Prostate gland (tissue), 2 donors: ENCODE data around the gene XAB2.

Experiments
- CTCF ChIP-seq, 4 experiments: fragments of 200-600 bp in 2 of 4; fragments of 450-650 bp in 2 of 4; sonication (generic) in 2 of 4; IDR thresholded peaks; 1 replicate in 3 of 4; 2 replicates in 1 of 4; pipeline ENCODE4 v1.5.1; 2016 to 2019; ENCODE audit warnings: antibody characterized with exemption in 4 of 4, mild to moderate bottlenecking in 2 of 4, moderate library complexity in 2 of 4
- POLR2AphosphoS5 ChIP-seq: sonication (generic); formaldehyde crosslinking; IDR thresholded peaks from one replicate; pipeline ENCODE4 v1.6.1; 2017; ENCODE audit warnings: antibody characterized with exemption

- TF ChIP-seq POLR2AphosphoS5 (no peak), CTCF (IDR thresholded peaks at IDR 0.05) (no peak)
Measured at GRCh38 chr19:7589822-7590221, 39.5 kb downstream of the XAB2 start.
